Mononuclear cell (primary cell): ENCODE data around the gene LRP10. TPM values are rescaled to one million over a fixed set of nuclear protein-coding genes. Genes with fewer than 3 reads are reported as not detected.

Experiments used
- H3K27me3 ChIP-seq: 2 replicates; pipeline ENCODE4 v1.6.0; 2011; ENCODE audit warnings: low read length, control low read depth; ENCODE audit not compliant: insufficient read depth
- H3K4me1 ChIP-seq: 2 replicates; pipeline ENCODE4 v1.5.1; 2011; ENCODE audit warnings: mild to moderate bottlenecking, low read length, control low read depth; ENCODE audit not compliant: insufficient read depth
- H3K4me3 ChIP-seq: 2 replicates; pipeline ENCODE4 v1.5.1; 2011; ENCODE audit warnings: mild to moderate bottlenecking, low read length, moderate library complexity
- H3K9me3 ChIP-seq: 2 replicates; pipeline ENCODE4 v1.5.1; 2011; ENCODE audit warnings: low read depth, mild to moderate bottlenecking, control low read depth, low read length
- total RNA-seq: library from RNA; depleted of rRNA; stranded (reverse); fragments of >200 nt; gene quantifications from one replicate; pipeline ENCODE4 v1.2.3, GENCODE V29; 2012

Gene LRP10
- total RNA-seq, 1 donor, result 46.7 TPM

DNA sequence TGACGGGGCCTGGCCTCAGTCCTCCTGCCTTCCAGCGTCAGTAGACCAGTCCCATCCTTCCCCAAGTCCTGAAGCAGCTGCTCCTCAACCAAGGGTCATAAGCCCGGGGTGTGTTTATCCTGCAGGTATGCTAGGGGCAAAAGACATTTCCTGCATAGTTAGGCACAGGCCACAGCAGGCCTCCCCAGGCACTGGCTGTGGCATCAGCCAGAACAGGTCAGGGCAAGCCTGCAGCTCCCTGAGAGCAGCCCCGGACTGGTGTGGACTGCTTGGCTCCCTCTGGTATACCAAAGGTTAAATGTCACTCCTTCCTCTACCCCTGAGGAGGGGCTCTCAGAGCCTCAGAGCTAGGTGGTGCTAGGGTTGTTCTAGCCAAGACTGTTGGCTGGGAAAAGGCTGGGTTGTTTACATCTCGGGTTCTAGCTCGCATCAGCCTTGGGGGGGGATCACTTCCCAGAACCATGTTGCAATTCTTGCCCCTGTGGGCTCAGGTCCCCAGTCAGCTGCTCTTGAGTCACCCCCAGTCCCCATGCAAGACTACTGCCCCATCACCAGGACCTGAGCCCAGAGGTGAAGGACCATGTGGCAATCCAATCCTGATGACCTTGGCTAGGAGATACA is 32.3 kb upstream of the LRP10 start:
- peaks cover 21% of the 10 kb centered on the region for H3K4me1 ChIP-seq
- no peak overlapping the region for H3K4me3 ChIP-seq
- H3K9me3 ChIP-seq, result no peaks in the 10 kb centered on the region
- peaks cover 12% of the 10 kb centered on the region for H3K27me3 ChIP-seq

DNA sequence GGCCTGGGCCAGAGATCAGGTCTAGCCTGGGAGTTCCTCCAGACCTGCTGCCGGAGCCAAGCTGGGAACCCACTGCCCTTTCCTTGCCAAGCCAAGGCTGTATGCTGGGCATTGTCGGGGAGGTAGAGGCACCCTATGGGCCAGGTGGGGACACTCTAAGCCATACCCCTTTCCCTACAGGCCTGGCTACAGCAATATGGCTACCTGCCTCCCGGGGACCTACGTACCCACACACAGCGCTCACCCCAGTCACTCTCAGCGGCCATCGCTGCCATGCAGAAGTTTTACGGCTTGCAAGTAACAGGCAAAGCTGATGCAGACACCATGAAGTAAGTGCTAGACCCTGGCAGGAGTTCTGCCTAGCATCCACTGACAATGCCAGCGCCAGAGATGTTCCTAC is 30.2 kb upstream of the LRP10 start:
- Histone ChIP-seq H3K4me1 (peaks cover 18% of the 10 kb centered on the region), H3K9me3 (no peaks in the 10 kb centered on the region), H3K27me3 (peaks cover 12% of the 10 kb centered on the region), H3K4me3 (no peak overlapping the region)

- H3K27me3 ChIP-seq, result peaks cover 10% of the 10 kb centered on the region
- H3K4me1 ChIP-seq, result peaks cover 13% of the 10 kb centered on the region
- H3K4me3 ChIP-seq, result no peak overlapping the region
- H3K9me3 ChIP-seq, result no peaks in the 10 kb centered on the region
These were observed 29.8 kb upstream of the LRP10 start for GRCh38 chr14:22841769-22842168.

GRCh38 chr14:22842211-22843122 is 29.1 kb upstream of the LRP10 start:
- Histone ChIP-seq H3K9me3 (no peaks in the 10 kb centered on the region), H3K4me3 (no peak overlapping the region), H3K4me1 (peaks cover 6% of the 10 kb centered on the region), H3K27me3 (peaks cover 6% of the 10 kb centered on the region)

- peaks cover 5% of the 10 kb centered on the region for H3K4me1 ChIP-seq
- no peak overlapping the region for H3K4me3 ChIP-seq
- no peaks in the 10 kb centered on the region for H3K9me3 ChIP-seq
- no peaks in the 10 kb centered on the region for H3K27me3 ChIP-seq
These were observed 28.2 kb upstream of the LRP10 start for GRCh38 chr14:22843123-22843925.

DNA sequence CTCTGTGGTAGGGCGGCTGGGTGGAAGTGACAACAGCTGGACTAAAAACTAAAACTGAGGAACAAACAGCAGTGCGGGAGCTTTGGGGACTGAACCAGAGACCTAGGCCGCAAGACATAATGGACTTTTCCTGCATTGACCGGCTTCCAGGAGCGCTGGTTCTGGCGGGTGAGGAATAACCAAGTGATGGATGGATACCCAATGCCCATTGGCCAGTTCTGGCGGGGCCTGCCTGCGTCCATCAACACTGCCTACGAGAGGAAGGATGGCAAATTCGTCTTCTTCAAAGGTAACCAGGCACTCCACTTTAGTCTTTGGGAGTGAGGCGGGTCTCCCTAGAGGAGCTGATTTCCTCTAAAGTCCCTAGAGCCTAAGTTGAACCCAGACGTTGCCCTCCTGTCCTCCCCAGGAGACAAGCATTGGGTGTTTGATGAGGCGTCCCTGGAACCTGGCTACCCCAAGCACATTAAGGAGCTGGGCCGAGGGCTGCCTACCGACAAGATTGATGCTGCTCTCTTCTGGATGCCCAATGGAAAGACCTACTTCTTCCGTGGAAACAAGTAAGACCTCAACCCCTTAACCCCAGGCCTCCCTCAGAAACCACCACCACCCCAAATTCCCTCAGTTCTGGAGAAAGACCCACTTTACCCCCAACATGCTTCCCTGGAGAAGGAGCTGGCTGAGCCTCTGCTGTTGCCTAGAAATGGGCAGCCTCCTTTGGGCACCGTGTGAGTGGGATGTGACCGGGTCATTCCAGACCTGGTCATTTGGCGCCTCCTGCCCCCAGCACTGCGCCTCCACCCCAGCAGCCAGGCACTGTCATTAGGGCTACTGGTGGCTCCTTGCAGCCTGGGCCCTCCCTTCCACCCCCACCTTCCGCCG is 27.1 kb upstream of the LRP10 start:
- H3K4me3 ChIP-seq, result no peak overlapping the region
- no peaks in the 10 kb centered on the region for H3K9me3 ChIP-seq
- peaks cover 5% of the 10 kb centered on the region for H3K4me1 ChIP-seq
- no peaks in the 10 kb centered on the region for H3K27me3 ChIP-seq

DNA sequence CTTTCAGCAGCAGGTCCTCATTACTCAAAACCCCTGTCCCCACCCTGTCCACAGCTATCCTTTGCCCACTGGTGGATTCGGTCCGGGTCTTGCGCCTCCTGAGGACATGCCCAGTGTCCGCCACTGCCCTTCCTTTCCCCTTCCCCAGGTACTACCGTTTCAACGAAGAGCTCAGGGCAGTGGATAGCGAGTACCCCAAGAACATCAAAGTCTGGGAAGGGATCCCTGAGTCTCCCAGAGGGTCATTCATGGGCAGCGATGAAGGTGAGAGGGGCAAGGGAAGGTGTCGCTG is 26.5 kb upstream of the LRP10 start:
- H3K4me3 ChIP-seq, result no peak overlapping the region
- peaks cover 5% of the 10 kb centered on the region for H3K4me1 ChIP-seq
- no peaks in the 10 kb centered on the region for H3K9me3 ChIP-seq
- H3K27me3 ChIP-seq, result no peaks in the 10 kb centered on the region

- Histone ChIP-seq H3K4me1 (peaks cover 5% of the 10 kb centered on the region), H3K9me3 (no peaks in the 10 kb centered on the region), H3K27me3 (no peaks in the 10 kb centered on the region), H3K4me3 (no peak overlapping the region)
These were observed 25.5 kb upstream of the LRP10 start for GRCh38 chr14:22845821-22846625.

- Histone ChIP-seq H3K4me1 (peaks cover 11% of the 10 kb centered on the region), H3K27me3 (no peaks in the 10 kb centered on the region), H3K9me3 (no peaks in the 10 kb centered on the region), H3K4me3 (no peak overlapping the region)
These were observed 24.7 kb upstream of the LRP10 start for GRCh38 chr14:22846811-22847307.

- Histone ChIP-seq H3K27me3 (no peaks in the 10 kb centered on the region), H3K9me3 (no peaks in the 10 kb centered on the region), H3K4me3 (no peak overlapping the region)
These were observed 23.7 kb upstream of the LRP10 start for GRCh38 chr14:22847661-22848341.

GRCh38 chr14:22848351-22849164 is 23.0 kb upstream of the LRP10 start:
- Histone ChIP-seq H3K4me3 (no peak overlapping the region), H3K9me3 (no peaks in the 10 kb centered on the region), H3K4me1 (peaks cover 20% of the 10 kb centered on the region), H3K27me3 (no peaks in the 10 kb centered on the region)

More at GRCh38 chr14:22847661-22848341, 23.7 kb upstream of the LRP10 start:
- peaks cover 12% of the 10 kb centered on the region for H3K4me1 ChIP-seq

- H3K4me3 ChIP-seq, result no peak overlapping the region
- H3K4me1 ChIP-seq, result peaks cover 21% of the 10 kb centered on the region
- H3K27me3 ChIP-seq, result no peaks in the 10 kb centered on the region
- no peaks in the 10 kb centered on the region for H3K9me3 ChIP-seq
These were observed 22.2 kb upstream of the LRP10 start for GRCh38 chr14:22849212-22849819.
